Measurements from ENCODE around the gene MT1M. TPM values are rescaled to one million over a fixed set of nuclear protein-coding genes. Genes with fewer than 3 reads are reported as not detected.

Gene MT1M
- total RNA-seq, 2 experiments from 2014 or later, result not detected

DNA sequence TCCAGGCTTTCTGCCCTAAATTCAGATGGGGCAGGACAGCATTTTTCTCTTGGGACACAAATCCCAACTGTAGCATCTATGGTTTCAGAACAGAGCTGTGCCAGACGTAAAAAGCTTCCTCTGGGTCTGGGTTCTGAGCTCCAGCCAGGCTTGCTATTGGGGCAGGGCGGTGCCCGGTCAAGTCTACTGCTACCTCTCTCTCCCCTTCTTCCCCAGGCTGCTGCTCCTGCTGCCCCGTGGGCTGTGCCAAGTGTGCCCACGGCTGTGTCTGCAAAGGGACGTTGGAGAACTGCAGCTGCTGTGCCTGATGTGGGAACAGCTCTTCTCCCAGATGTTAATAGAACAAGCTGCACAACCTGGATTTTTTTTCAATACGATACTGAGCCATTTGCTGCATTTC, 1.1 kb downstream of the MT1M start:
- POLR2A ChIA-PET, result no interaction called here
- DNase-seq (ENCODE audit: low spot score), result no peak
- H2AFZ ChIP-seq (ENCODE audit: low read length), result no peak overlapping the region
- CTCF ChIA-PET (ENCODE audit: unreplicated experiment), result interaction anchor here (0.6 kb wide), 1 partner anchor 744 kb away, joined by 3 read pairs; no protein-coding TSS in a partner anchor
- H3K79me2 ChIP-seq (ENCODE audit: insufficient read depth, low read depth, low read length), result no peaks in the 10 kb centered on the region
- H3K9me3 ChIP-seq (ENCODE audit: low read length), result no peaks in the 10 kb centered on the region
- H3K4me1 ChIP-seq (ENCODE audit: insufficient read depth, low read length, poor library complexity, severe bottlenecking), result peaks cover 9% of the 10 kb centered on the region
- H4K20me1 ChIP-seq (ENCODE audit: insufficient read depth, low read length), result no peaks in the 10 kb centered on the region
- H3K4me3 ChIP-seq (ENCODE audit: low read depth, low read length, poor library complexity, severe bottlenecking), result no peak overlapping the region
- no peaks in the 10 kb centered on the region for H3K9me2 ChIP-seq (ENCODE audit: insufficient read depth, low read length)
- TF ChIP-seq CTCF (conservative IDR thresholded peaks at IDR 0.05; ENCODE audit: low read length), result no peak
- TF ChIP-seq EZH2phosphoT487 (IDR thresholded peaks at IDR 0.05; ENCODE audit: borderline replicate concordance, low read depth, low read length), result no peak
- BruUV-seq (replicated peaks), result no TSS peak
- no peak overlapping the region for H3K4me2 ChIP-seq (ENCODE audit: low read length)
- no peaks in the 10 kb centered on the region for H3K36me3 ChIP-seq (ENCODE audit: insufficient read depth, low read length)
- no peak overlapping the region for H3K27ac ChIP-seq (ENCODE audit: low read depth, low read length, poor library complexity, severe bottlenecking)
- intact Hi-C loops (cut with micrococcal nuclease; ENCODE audit: unreplicated experiment), result no loop called here

DNA sequence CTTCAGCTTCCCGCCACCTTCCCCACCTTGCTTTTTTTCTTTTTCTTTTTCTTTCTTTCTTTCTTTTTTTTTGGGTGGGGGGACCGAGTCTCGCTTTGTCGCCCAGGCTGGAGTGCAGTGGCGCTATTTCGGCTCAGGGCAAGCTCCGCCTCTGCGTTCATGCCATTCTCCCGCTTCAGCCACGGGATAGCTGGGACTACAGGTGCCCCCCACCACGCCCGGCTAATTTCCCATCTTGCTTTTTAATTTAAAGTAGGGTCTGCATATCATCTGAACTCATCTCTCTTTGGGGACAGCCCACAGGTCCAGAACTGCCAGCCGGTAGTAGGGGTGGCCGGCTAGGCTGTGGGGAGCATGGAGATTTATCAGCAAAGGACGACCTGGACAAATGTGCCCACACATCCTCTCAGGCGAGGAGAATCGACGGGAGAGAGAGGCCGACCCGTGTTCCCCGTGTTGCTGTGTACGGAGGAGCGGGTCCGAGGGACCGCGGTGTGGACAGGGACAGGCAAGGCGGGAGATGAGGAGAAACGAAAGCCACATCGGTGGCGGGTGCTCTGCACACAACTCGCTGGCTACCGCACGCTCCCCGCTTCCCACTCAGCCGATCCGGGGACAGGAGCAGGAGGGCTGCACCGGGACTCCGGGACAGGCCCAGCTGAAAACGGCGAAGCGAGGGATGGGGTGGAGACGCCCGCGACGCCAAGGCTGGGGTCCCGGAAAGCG, 2.4 kb downstream of the MT1M start:
- Histone ChIP-seq H3K36me3 (ENCODE audit: insufficient read depth, low read length) (no peaks in the 10 kb centered on the region), H3K9me3 (ENCODE audit: low read length) (no peaks in the 10 kb centered on the region), H3K27ac (ENCODE audit: low read depth, low read length, poor library complexity, severe bottlenecking) (no peak overlapping the region), H3K4me2 (ENCODE audit: low read length) (no peak overlapping the region), H3K4me3 (ENCODE audit: low read depth, low read length, poor library complexity, severe bottlenecking) (no peak overlapping the region), H2AFZ (ENCODE audit: low read length) (no peak overlapping the region), H3K79me2 (ENCODE audit: insufficient read depth, low read depth, low read length) (no peaks in the 10 kb centered on the region), H4K20me1 (ENCODE audit: insufficient read depth, low read length) (no peaks in the 10 kb centered on the region), H3K4me1 (ENCODE audit: insufficient read depth, low read length, poor library complexity, severe bottlenecking) (peaks cover 7% of the 10 kb centered on the region), H3K9me2 (ENCODE audit: insufficient read depth, low read length) (no peaks in the 10 kb centered on the region)
- intact Hi-C loops (cut with micrococcal nuclease; ENCODE audit: unreplicated experiment), result no loop called here
- TF ChIP-seq CTCF (conservative IDR thresholded peaks at IDR 0.05; ENCODE audit: low read length) (no peak), EZH2phosphoT487 (IDR thresholded peaks at IDR 0.05; ENCODE audit: borderline replicate concordance, low read depth, low read length) (no peak)
- ChIA-PET CTCF (ENCODE audit: unreplicated experiment) (no interaction called here), POLR2A (no interaction called here)
- DNase-seq (ENCODE audit: low spot score), result no peak
- BruUV-seq (replicated peaks), result no TSS peak

- Histone ChIP-seq H2AFZ (ENCODE audit: low read length) (no peak overlapping the region), H3K9me2 (ENCODE audit: insufficient read depth, low read length) (no peaks in the 10 kb centered on the region), H3K27ac (ENCODE audit: low read depth, low read length, poor library complexity, severe bottlenecking) (no peak overlapping the region), H3K4me1 (ENCODE audit: insufficient read depth, low read length, poor library complexity, severe bottlenecking) (peaks cover under 1% of the 10 kb centered on the region), H4K20me1 (ENCODE audit: insufficient read depth, low read length) (no peaks in the 10 kb centered on the region), H3K4me3 (ENCODE audit: low read depth, low read length, poor library complexity, severe bottlenecking) (no peak overlapping the region), H3K36me3 (ENCODE audit: insufficient read depth, low read length) (no peaks in the 10 kb centered on the region), H3K9me3 (ENCODE audit: low read length) (no peaks in the 10 kb centered on the region), H3K79me2 (ENCODE audit: insufficient read depth, low read depth, low read length) (no peaks in the 10 kb centered on the region), H3K4me2 (ENCODE audit: low read length) (no peak overlapping the region)
- ChIA-PET POLR2A (no interaction called here), CTCF (ENCODE audit: unreplicated experiment) (no interaction called here)
- no TSS peak for BruUV-seq (replicated peaks)
- no peak for DNase-seq (ENCODE audit: low spot score)
- no peak for TF ChIP-seq CTCF (conservative IDR thresholded peaks at IDR 0.05; ENCODE audit: low read length)
- intact Hi-C loops (cut with micrococcal nuclease; ENCODE audit: unreplicated experiment), result no loop called here
These were observed 3.0 kb downstream of the MT1M start for GRCh38 chr16:56635441-56635967.

All from OCI-LY7 (cell line).